GM18873 (cell line): ENCODE results near the gene DMAC2.
"Not testable (repeated sequence)": the region's sequence is repeated elsewhere in the genome, so short reads cannot be mapped to it uniquely, and the experiment has no call there.

Experiments used
- ATAC-seq: cut with Tn5 transposase; IDR thresholded peaks from one replicate; pipeline ENCODE4 v1.9.1; 2021; ENCODE audit warnings: mild to moderate bottlenecking, moderate library complexity, moderate number of reproducible peaks; ENCODE audit not compliant: unreplicated experiment, low FRiP score

DMAC2 gene

GRCh38 chr19:41443813-41444455 is 4.2 kb upstream of the DMAC2 start:
- ATAC-seq = no peak

GRCh38 chr19:41442473-41443355 is 3.0 kb upstream of the DMAC2 start, which contains the start of gene ERICH4:
ERICH4 (plus strand) TSS chr19:41443156; CDS start chr19:41443170, 14 bp downstream.
- ATAC-seq = no peak

- no peak for ATAC-seq
Observed at GRCh38 chr19:41441321-41441945, 1.7 kb upstream of the DMAC2 start.

- no peak for ATAC-seq
Observed at GRCh38 chr19:41437944-41438574, 1.7 kb downstream of the DMAC2 start.

- ATAC-seq = no peak
Observed at GRCh38 chr19:41436674-41436951, 3.1 kb downstream of the DMAC2 start.

- ATAC-seq = no peak
Observed at GRCh38 chr19:41435936-41436673, 3.6 kb downstream of the DMAC2 start.

- not testable (repeated sequence) for ATAC-seq
Observed at GRCh38 chr19:41435376-41435775, 4.3 kb downstream of the DMAC2 start.

- ATAC-seq = no peak
Observed at GRCh38 chr19:41434450-41434849, 5.3 kb downstream of the DMAC2 start.

GRCh38 chr19:41433171-41433570 is 6.5 kb downstream of the DMAC2 start:
- ATAC-seq = no peak

GRCh38 chr19:41431426-41432386 is 8.0 kb downstream of the DMAC2 start:
- ATAC-seq = no peak

- ATAC-seq = no peak
Observed at GRCh38 chr19:41430922-41431321, 8.8 kb downstream of the DMAC2 start.

- ATAC-seq = no peak
Observed at GRCh38 chr19:41428481-41428859, 11.2 kb downstream of the DMAC2 start.

- ATAC-seq = no peak
Observed at GRCh38 chr19:41427647-41428480, 11.8 kb downstream of the DMAC2 start.

GRCh38 chr19:41426952-41427646 is 12.6 kb downstream of the DMAC2 start, which contains the start of gene B3GNT8:
B3GNT8 (minus strand) TSS chr19:41427374; CDS start chr19:41426778, 596 bp downstream.
- no peak for ATAC-seq

- no peak for ATAC-seq
Observed at GRCh38 chr19:41426116-41426841, 13.4 kb downstream of the DMAC2 start.

GRCh38 chr19:41425174-41426115 is 14.3 kb downstream of the DMAC2 start:
- ATAC-seq = no peak
